NCI-H748 (cell line): ENCODE data around the gene ACTR6.
A peak's percentile ranks its signal among the peaks of the same experiment; 100 is the strongest.

ENCODE experiments used
- DNase-seq: peaks from one replicate; lab custom pipeline; 2025; ENCODE audit not compliant: unreplicated experiment; lab: John Stamatoyannopoulos, UW

ACTR6 gene

GRCh38 chr12:100265732-100266584 lies 65.3 kb downstream of the ACTR6 start:
- DNase-seq = no peak

DNA sequence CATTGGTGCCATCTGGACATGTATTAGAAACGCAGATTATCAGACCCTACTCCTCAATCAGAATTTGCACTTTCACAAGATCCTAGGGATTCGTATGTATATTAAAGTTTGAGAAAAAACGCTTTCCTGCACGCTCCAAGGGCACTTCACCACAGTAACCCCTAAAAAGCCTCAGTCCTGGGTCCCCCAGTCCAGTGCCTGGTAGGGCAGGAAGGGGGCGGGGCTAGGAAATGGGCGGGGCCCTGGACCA lies 65.9 kb downstream of the ACTR6 start:
- no peak for DNase-seq

GRCh38 chr12:100266835-100267602 lies 66.4 kb downstream of the ACTR6 start, which contains the start of the genes DEPDC4 and SCYL2:
Gene DEPDC4, minus strand, starts transcription at chr12:100267079. Its CDS starts 3 bp downstream, at chr12:100267076.
Gene SCYL2, plus strand, starts transcription at chr12:100267177. Its CDS starts 15,794 bp downstream, at chr12:100282971.
- DNase-seq = peak; percentile 93

DNA sequence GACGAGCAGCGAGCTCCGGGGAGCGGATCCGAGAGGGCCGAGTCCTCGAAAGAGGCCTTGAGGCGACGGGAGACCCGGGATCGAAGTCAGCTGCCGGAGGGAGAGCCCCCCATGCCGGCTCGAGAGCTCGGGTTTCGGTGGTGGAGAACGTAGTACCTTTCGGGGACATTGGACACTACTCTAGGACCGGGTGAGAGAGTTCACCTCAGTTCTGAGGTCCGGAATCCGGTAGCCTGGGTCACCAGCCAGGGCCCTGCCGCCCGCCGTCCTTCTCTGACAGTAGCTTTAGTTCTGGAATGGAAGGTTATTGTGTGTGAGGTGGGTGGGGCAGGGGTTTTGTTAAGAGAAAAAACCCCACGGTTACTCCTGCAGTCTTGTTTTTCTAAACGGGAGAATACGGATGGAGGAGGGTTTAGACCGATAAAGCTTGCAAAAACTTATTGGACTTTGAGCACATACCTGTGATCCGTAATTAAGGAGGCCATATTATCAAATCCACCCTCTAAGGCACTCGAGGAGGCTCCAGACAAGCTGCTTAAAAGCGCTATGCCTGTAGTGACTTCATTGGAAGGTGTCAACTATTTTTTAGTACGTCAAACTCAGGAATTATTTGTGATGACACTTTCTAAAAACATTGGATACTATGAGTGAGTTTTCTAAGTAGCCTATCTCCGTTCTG lies 67.1 kb downstream of the ACTR6 start:
- peak; percentile 52 for DNase-seq

GRCh38 chr12:100268835-100269564 lies 68.4 kb downstream of the ACTR6 start:
- DNase-seq = no peak

GRCh38 chr12:100273782-100274181 lies 73.2 kb downstream of the ACTR6 start:
- DNase-seq = no peak
